ENCODE data around the gene TMEM178B. TPM values are rescaled to one million over a fixed set of nuclear protein-coding genes. Genes with fewer than 3 reads are reported as not detected.

TMEM178B gene
- total RNA-seq, 1 experiment from 2014 or later, result 10.9 TPM

- no peak for DNase-seq (ENCODE audit: extremely low read depth, low read depth)
Measured at GRCh38 chr7:141213226-141213625, 139.4 kb downstream of the TMEM178B start.

GRCh38 chr7:141217938-141218337 lies 144.1 kb downstream of the TMEM178B start:
- DNase-seq (ENCODE audit: extremely low read depth, low read depth), result no peak

GRCh38 chr7:141218941-141219340 lies 145.1 kb downstream of the TMEM178B start:
- no peak for DNase-seq (ENCODE audit: extremely low read depth, low read depth)

- DNase-seq (ENCODE audit: extremely low read depth, low read depth), result peak; percentile 20
Measured at GRCh38 chr7:141220263-141220880, 146.5 kb downstream of the TMEM178B start.

- DNase-seq (ENCODE audit: extremely low read depth, low read depth), result no peak
Measured at GRCh38 chr7:141221007-141221612, 147.2 kb downstream of the TMEM178B start.

GRCh38 chr7:141225916-141226618 lies 152.2 kb downstream of the TMEM178B start:
- DNase-seq (ENCODE audit: extremely low read depth, low read depth), result no peak

- DNase-seq (ENCODE audit: extremely low read depth, low read depth), result no peak
Measured at GRCh38 chr7:141227454-141227853, 153.6 kb downstream of the TMEM178B start.

GRCh38 chr7:141228482-141228881 lies 154.6 kb downstream of the TMEM178B start:
- no peak for DNase-seq (ENCODE audit: extremely low read depth, low read depth)

- peak; percentile 16 for DNase-seq (ENCODE audit: extremely low read depth, low read depth)
Measured at GRCh38 chr7:141231018-141231792, 157.3 kb downstream of the TMEM178B start.

- DNase-seq (ENCODE audit: extremely low read depth, low read depth), result no peak
Measured at GRCh38 chr7:141232286-141233051, 158.6 kb downstream of the TMEM178B start.

GRCh38 chr7:141234335-141235105 lies 160.7 kb downstream of the TMEM178B start:
- DNase-seq (ENCODE audit: extremely low read depth, low read depth), result no peak

GRCh38 chr7:141235656-141236055 lies 161.8 kb downstream of the TMEM178B start:
- no peak for DNase-seq (ENCODE audit: extremely low read depth, low read depth)

GRCh38 chr7:141238596-141239243 lies 164.9 kb downstream of the TMEM178B start:
- DNase-seq (ENCODE audit: extremely low read depth, low read depth), result no peak

GRCh38 chr7:141239661-141240060 lies 165.8 kb downstream of the TMEM178B start:
- DNase-seq (ENCODE audit: extremely low read depth, low read depth), result no peak

GRCh38 chr7:141242568-141242967 lies 168.7 kb downstream of the TMEM178B start:
- no peak for DNase-seq (ENCODE audit: extremely low read depth, low read depth)

- DNase-seq (ENCODE audit: extremely low read depth, low read depth), result no peak
Measured at GRCh38 chr7:141243368-141243767, 169.5 kb downstream of the TMEM178B start.

- no peak for DNase-seq (ENCODE audit: extremely low read depth, low read depth)
Measured at GRCh38 chr7:141244435-141244834, 170.6 kb downstream of the TMEM178B start.

GRCh38 chr7:141246426-141246825 lies 172.6 kb downstream of the TMEM178B start:
- no peak for DNase-seq (ENCODE audit: extremely low read depth, low read depth)

GRCh38 chr7:141251180-141251579 lies 177.3 kb downstream of the TMEM178B start:
- DNase-seq (ENCODE audit: extremely low read depth, low read depth), result no peak

Data from NCI-H460 (cell line).